Subcutaneous abdominal adipose tissue (tissue), 5 donors: Measurements from ENCODE around the gene HOXC13.

Source experiments
- H3K27ac ChIP-seq: one replicate; pipeline ENCODE4 v1.7.0; 2013; ENCODE audit warnings: low read depth, mild to moderate bottlenecking, inconsistent platforms, low read length, moderate library complexity
- H3K27me3 ChIP-seq, 5 donors: one replicate each; pipeline ENCODE4 v1.7.0; 2013; ENCODE audit warnings: low read length in 5 of 5, inconsistent platforms in 1 of 5; ENCODE audit not compliant: control insufficient read depth in 5 of 5, insufficient read depth in 4 of 5
- H3K36me3 ChIP-seq, 5 donors: one replicate each; pipeline ENCODE4 v1.7.0; 2013; ENCODE audit warnings: low read length in 5 of 5; ENCODE audit not compliant: control insufficient read depth in 5 of 5, insufficient read depth in 5 of 5
- H3K4me1 ChIP-seq, 5 donors: one replicate each; pipeline ENCODE4 v1.7.0; 2013; ENCODE audit warnings: low read length in 5 of 5, mild to moderate bottlenecking in 3 of 5, moderate library complexity in 1 of 5; ENCODE audit not compliant: control insufficient read depth in 5 of 5, insufficient read depth in 5 of 5
- H3K4me3 ChIP-seq, 5 donors: one replicate each; pipeline ENCODE4 v1.7.0; 2013; ENCODE audit warnings: low read length in 5 of 5, low read depth in 1 of 5
- H3K9ac ChIP-seq, 5 donors: one replicate each; pipeline ENCODE4 v1.7.0; 2013; ENCODE audit warnings: low read length in 5 of 5, mild to moderate bottlenecking in 4 of 5, moderate library complexity in 3 of 5
- H3K9me3 ChIP-seq, 5 donors: one replicate each; pipeline ENCODE4 v1.7.0; 2013; ENCODE audit warnings: low read length in 5 of 5; ENCODE audit not compliant: control insufficient read depth in 5 of 5
- donor health status: healthy.
- donor health status: healthy.
- donor health status: healthy.
- donor health status: healthy.
- donor health status: healthy.

The HOXC13 gene

GRCh38 chr12:53939141-53940108 lies 794 bp downstream of the HOXC13 start:
- Histone ChIP-seq H3K36me3 (no peaks in the 10 kb centered on the region), H3K9ac (no peak overlapping the region), H3K27ac (no peak overlapping the region), H3K9me3 (no peaks in the 10 kb centered on the region), H3K4me1 (peaks cover 0 to 17% (median 4%) of the 10 kb centered on the region in 5 donors), H3K27me3 (peaks cover 78 to 94% (median 83%) of the 10 kb centered on the region in 5 donors), H3K4me3 (no peak overlapping the region)

DNA sequence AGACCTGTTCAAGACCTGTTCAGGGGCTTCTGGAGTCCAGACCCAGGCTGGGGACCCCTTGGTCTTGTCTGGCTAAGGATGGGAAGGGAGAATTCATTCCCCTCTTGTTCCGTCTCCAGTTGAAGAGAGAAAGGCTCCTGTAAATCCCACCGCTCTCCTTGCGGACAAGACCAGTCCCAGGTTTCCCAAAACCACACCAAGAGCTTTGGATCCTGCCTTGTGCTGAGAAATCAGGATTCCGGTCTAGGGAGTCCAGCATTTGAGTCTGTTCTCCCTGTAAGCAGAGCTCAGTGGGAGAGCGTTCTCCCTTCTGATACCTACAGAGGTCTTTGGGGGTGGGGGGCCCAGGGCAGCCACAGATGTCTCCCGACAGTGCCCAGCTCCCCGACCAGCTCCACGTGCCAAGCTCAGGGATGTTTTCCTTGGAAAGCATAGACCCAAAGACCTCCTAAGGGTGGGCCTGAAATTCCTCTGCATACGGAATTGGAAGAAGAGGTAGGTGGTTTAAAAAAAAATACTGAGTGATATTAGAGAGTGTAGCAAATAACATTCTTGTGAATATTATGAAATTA lies 1.9 kb downstream of the HOXC13 start:
- H3K27ac ChIP-seq = no peak overlapping the region
- H3K36me3 ChIP-seq = no peaks in the 10 kb centered on the region
- peaks cover 78 to 94% (median 84%) of the 10 kb centered on the region in 5 donors for H3K27me3 ChIP-seq
- H3K4me3 ChIP-seq = no peak overlapping the region
- peaks cover 0 to 16% (median 4%) of the 10 kb centered on the region in 5 donors for H3K4me1 ChIP-seq
- no peaks in the 10 kb centered on the region for H3K9me3 ChIP-seq
- no peak overlapping the region for H3K9ac ChIP-seq

DNA sequence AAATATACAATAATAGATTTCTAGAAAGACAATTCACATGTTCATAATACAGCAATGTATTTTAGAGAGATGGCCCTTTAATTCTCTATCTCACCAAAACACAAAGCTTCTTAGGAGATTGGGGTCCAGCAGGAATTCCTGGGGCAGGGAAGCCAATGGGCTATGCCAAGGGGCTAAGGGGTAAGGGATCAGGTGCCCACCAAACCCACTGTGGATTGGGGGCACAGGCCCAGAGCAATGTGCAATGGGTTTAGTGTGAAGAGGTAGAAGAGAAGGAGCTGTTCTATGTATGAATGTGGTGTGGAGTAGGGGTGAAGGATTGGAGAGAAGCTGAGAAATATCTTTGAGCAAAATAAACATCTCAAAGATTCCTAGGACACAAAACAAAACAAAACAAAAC lies 2.6 kb downstream of the HOXC13 start:
- Histone ChIP-seq H3K9me3 (no peaks in the 10 kb centered on the region), H3K9ac (no peak overlapping the region), H3K27me3 (peaks cover 78 to 94% (median 85%) of the 10 kb centered on the region in 5 donors), H3K36me3 (no peaks in the 10 kb centered on the region), H3K4me3 (no peak overlapping the region), H3K4me1 (peaks cover 0 to 16% (median 4%) of the 10 kb centered on the region in 5 donors), H3K27ac (no peak overlapping the region)

DNA sequence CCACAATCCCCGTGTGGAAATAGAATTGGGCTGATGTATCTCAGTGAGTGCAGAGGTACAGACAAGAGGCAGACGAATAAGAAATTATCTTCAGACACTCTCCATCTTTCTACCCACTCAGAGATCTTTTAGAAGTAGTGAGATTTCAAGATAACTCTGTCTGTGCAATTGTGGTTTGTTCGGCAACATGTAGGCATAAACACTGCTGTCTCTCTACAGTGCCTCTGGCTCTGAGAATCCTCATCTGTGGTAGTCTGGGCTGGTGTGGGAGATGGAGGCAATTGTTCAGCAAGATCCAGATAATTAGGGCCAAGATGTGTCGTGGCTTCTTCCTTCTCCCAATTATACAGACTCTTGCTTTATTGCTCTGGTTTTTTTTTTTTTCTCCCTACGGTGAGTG lies 3.1 kb downstream of the HOXC13 start:
- no peaks in the 10 kb centered on the region for H3K36me3 ChIP-seq
- peaks cover 81 to 94% (median 86%) of the 10 kb centered on the region in 5 donors for H3K27me3 ChIP-seq
- peaks cover 0 to 16% (median 4%) of the 10 kb centered on the region in 5 donors for H3K4me1 ChIP-seq
- no peak overlapping the region for H3K9ac ChIP-seq
- no peak overlapping the region for H3K27ac ChIP-seq
- H3K4me3 ChIP-seq = no peak overlapping the region
- no peaks in the 10 kb centered on the region for H3K9me3 ChIP-seq

GRCh38 chr12:53942467-53942997 lies 3.9 kb downstream of the HOXC13 start:
- Histone ChIP-seq H3K4me1 (peaks cover 0 to 16% (median 4%) of the 10 kb centered on the region in 5 donors), H3K27ac (no peak overlapping the region), H3K4me3 (no peak overlapping the region), H3K36me3 (no peaks in the 10 kb centered on the region), H3K9ac (no peak overlapping the region), H3K9me3 (no peaks in the 10 kb centered on the region), H3K27me3 (peaks cover 76 to 91% (median 85%) of the 10 kb centered on the region in 5 donors)

GRCh38 chr12:53944209-53944608 lies 5.6 kb downstream of the HOXC13 start:
- H3K27ac ChIP-seq = no peak overlapping the region
- H3K4me3 ChIP-seq = no peak overlapping the region
- no peaks in the 10 kb centered on the region for H3K9me3 ChIP-seq
- H3K27me3 ChIP-seq = peaks cover 65 to 84% (median 78%) of the 10 kb centered on the region in 5 donors
- no peaks in the 10 kb centered on the region for H3K36me3 ChIP-seq
- H3K4me1 ChIP-seq = peaks cover 0 to 7% (median 0%) of the 10 kb centered on the region in 5 donors
- H3K9ac ChIP-seq = no peak overlapping the region

- Histone ChIP-seq H3K9me3 (no peaks in the 10 kb centered on the region), H3K27me3 (peaks cover 66 to 86% (median 80%) of the 10 kb centered on the region in 5 donors), H3K9ac (no peak overlapping the region), H3K4me3 (no peak overlapping the region), H3K27ac (no peak overlapping the region), H3K36me3 (no peaks in the 10 kb centered on the region), H3K4me1 (peaks cover 0 to 5% (median 0%) of the 10 kb centered on the region in 5 donors)
Measured at GRCh38 chr12:53944907-53945847, 6.5 kb downstream of the HOXC13 start.

DNA sequence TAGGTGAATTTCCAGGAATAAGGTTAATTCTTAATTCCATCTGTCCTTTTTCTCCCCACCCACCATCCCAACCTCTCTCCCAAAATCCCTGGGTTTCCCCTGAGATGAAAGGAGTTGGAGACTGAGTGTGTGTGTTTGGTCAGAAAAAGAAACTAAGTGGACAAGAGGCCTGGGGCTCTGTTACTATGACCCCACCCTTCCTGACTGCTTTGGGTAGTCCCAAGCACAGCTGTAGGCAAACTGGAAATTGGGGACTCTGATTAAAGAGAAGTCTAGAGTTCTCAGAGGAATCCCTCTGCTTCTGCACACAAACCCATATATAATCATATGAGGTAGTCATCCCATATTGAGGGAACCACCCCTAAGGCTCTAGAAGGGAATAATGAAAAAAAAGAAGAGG lies 9.1 kb downstream of the HOXC13 start:
- peaks cover 0 to 18% (median 5%) of the 10 kb centered on the region in 5 donors for H3K4me1 ChIP-seq
- H3K4me3 ChIP-seq = no peak overlapping the region
- no peak overlapping the region for H3K27ac ChIP-seq
- no peak overlapping the region for H3K9ac ChIP-seq
- H3K27me3 ChIP-seq = peaks cover 70 to 90% (median 83%) of the 10 kb centered on the region in 5 donors
- H3K36me3 ChIP-seq = no peaks in the 10 kb centered on the region
- H3K9me3 ChIP-seq = no peaks in the 10 kb centered on the region
